ENCODE results near the gene DTD1.

DNA sequence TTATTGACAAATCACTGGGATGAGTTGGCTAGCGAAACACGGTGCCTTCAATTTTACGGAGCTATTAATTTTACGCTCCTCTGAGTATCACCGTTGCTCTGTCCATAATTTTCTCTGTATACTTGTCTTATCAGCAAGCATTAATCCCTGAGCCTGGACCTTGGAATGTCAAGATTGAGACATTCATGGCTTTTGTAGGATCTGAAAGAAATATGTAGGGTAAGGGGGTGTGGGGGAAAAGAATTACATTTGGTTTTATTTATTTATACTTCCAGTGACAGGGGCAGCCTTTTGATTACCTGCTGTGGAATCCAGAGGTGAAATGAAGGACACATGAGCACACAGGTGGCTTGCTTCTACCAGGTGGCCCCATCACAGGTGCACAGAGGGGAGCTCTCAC is 46.6 kb downstream of the DTD1 start:
- TF ChIP-seq, protein P1, sequence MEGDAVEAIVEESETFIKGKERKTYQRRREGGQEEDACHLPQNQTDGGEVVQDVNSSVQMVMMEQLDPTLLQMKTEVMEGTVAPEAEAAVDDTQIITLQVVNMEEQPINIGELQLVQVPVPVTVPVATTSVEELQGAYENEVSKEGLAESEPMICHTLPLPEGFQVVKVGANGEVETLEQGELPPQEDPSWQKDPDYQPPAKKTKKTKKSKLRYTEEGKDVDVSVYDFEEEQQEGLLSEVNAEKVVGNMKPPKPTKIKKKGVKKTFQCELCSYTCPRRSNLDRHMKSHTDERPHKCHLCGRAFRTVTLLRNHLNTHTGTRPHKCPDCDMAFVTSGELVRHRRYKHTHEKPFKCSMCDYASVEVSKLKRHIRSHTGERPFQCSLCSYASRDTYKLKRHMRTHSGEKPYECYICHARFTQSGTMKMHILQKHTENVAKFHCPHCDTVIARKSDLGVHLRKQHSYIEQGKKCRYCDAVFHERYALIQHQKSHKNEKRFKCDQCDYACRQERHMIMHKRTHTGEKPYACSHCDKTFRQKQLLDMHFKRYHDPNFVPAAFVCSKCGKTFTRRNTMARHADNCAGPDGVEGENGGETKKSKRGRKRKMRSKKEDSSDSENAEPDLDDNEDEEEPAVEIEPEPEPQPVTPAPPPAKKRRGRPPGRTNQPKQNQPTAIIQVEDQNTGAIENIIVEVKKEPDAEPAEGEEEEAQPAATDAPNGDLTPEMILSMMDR (IDR thresholded peaks at IDR 0.05; ENCODE audit: low read depth, low read length, poor library complexity, severe bottlenecking), result no peak
- TF ChIP-seq EZH2phosphoT487 (IDR thresholded peaks at IDR 0.05; ENCODE audit: borderline replicate concordance, low read length), result no peak

Measured in DOHH2 (cell line).